Liver (tissue), 9 donors: ENCODE measurements around the gene MAPK1. TPM values are rescaled to one million over a fixed set of nuclear protein-coding genes. Genes with fewer than 3 reads are reported as not detected.
"Not testable (repeated sequence)": the region's sequence is repeated elsewhere in the genome, so short reads cannot be mapped to it uniquely, and the experiment has no call there.

ENCODE experiments used
- DNase-seq: peaks from one replicate; pipeline ENCODE4 v3.0.0-alpha.2; 2017; ENCODE audit warnings: low spot score
- H3K27ac ChIP-seq, 2 donors: one replicate each; pipeline ENCODE4 v1.7.0; 2013; ENCODE audit warnings: inconsistent platforms in 2 of 2, low read length in 2 of 2, control low read depth in 1 of 2, low read depth in 1 of 2, mild to moderate bottlenecking in 1 of 2
- H3K27me3 ChIP-seq, 4 donors: one replicate each; pipeline versions ENCODE4 v1.6.1 to v1.7.0; 2013; ENCODE audit warnings: low read length in 3 of 4, inconsistent platforms in 1 of 4, mild to moderate bottlenecking in 1 of 4, moderate library complexity in 1 of 4; ENCODE audit not compliant: control insufficient read depth in 4 of 4, insufficient read depth in 4 of 4
- H3K36me3 ChIP-seq, 4 donors: one replicate each; pipeline versions ENCODE4 v1.6.1 to v1.7.0; 2013; ENCODE audit warnings: low read length in 3 of 4, mild to moderate bottlenecking in 3 of 4, low read depth in 1 of 4, moderate library complexity in 1 of 4; ENCODE audit not compliant: control insufficient read depth in 4 of 4, insufficient read depth in 3 of 4
- H3K4me1 ChIP-seq, 4 donors: one replicate each; pipeline versions ENCODE4 v1.6.1 to v1.7.0; 2013; ENCODE audit warnings: low read length in 3 of 4, mild to moderate bottlenecking in 3 of 4, moderate library complexity in 1 of 4; ENCODE audit not compliant: control insufficient read depth in 4 of 4, insufficient read depth in 4 of 4
- H3K4me3 ChIP-seq, 3 donors: one replicate each; pipeline versions ENCODE4 v1.6.1 to v1.7.0; 2013; ENCODE audit warnings: low read length in 3 of 3, control low read depth in 1 of 3, low read depth in 1 of 3, mild to moderate bottlenecking in 1 of 3
- H3K9ac ChIP-seq, 2 donors: one replicate each; pipeline ENCODE4 v1.7.0; 2013; ENCODE audit warnings: low read length in 2 of 2, mild to moderate bottlenecking in 2 of 2, moderate library complexity in 2 of 2, control low read depth in 1 of 2, low read depth in 1 of 2
- H3K9me3 ChIP-seq, 4 donors: one replicate each; pipeline versions ENCODE4 v1.6.1 to v1.7.0; 2013; ENCODE audit warnings: low read length in 3 of 4; ENCODE audit not compliant: control insufficient read depth in 4 of 4
- EGR1 ChIP-seq, 2 donors: IDR thresholded peaks; 2 replicates each; pipeline ENCODE4 v1.6.1; 2016 to 2018; ENCODE audit warnings: antibody characterized with exemption in 2 of 2, low read depth in 2 of 2
- FOXA1 ChIP-seq: IDR thresholded peaks from 2 replicates; pipeline ENCODE4 v1.6.1; 2016; ENCODE audit warnings: antibody characterized with exemption
- GABPA ChIP-seq, 2 donors: IDR thresholded peaks in 1 of 2; conservative IDR thresholded peaks in 1 of 2; 2 replicates each; pipeline ENCODE4 v1.6.1; 2016; ENCODE audit warnings: antibody characterized with exemption in 2 of 2, mild to moderate bottlenecking in 1 of 2, moderate library complexity in 1 of 2
- HNF4G ChIP-seq: IDR thresholded peaks from 2 replicates; pipeline ENCODE4 v1.6.1; 2016; ENCODE audit warnings: antibody characterized with exemption
- JUND ChIP-seq, 2 donors: IDR thresholded peaks; 2 replicates each; pipeline ENCODE4 v1.6.1; 2016; ENCODE audit warnings: antibody characterized with exemption in 2 of 2
- REST ChIP-seq: IDR thresholded peaks from 2 replicates; pipeline ENCODE4 v1.6.1; 2016; ENCODE audit warnings: antibody characterized with exemption, mild to moderate bottlenecking
- SP1 ChIP-seq: IDR thresholded peaks from 2 replicates; pipeline ENCODE4 v1.6.1; 2018; ENCODE audit warnings: antibody characterized with exemption, mild to moderate bottlenecking
- YY1 ChIP-seq: IDR thresholded peaks from 2 replicates; pipeline ENCODE4 v1.6.1; 2016; ENCODE audit warnings: antibody characterized with exemption, mild to moderate bottlenecking
- WGBS: extraction: QIAGEN DNeasy Blood & Tissue Kit; methylation state at CpG from one replicate; pipeline ENCODE4 v1.1.7; 2013; 5-methylcytosine and 5-hydroxymethylcytosine counted together
- polyA plus RNA-seq, 2 donors: library from polyadenylated mRNA; stranded (reverse) in 1 of 2; unstranded in 1 of 2; fragments of 200-250 nt in 1 of 2; fragments of >200 nt in 1 of 2; fragmentation: Nextera tagmentation in 1 of 2; extraction: Ambion mirVana in 1 of 2; gene quantifications; one replicate each; pipeline versions ENCODE4 v1.2.1 to v1.2.3, GENCODE V29; 2013 to 2015
- total RNA-seq, 2 donors: library from RNA; depleted of rRNA; stranded (reverse); fragments of >200 nt; gene quantifications; one replicate each; pipeline ENCODE4 v1.2.3, GENCODE V29; 2014
- donor health status: healthy.
- donor health status: healthy.
- donor health status: healthy.
- donor health status: healthy.
- donor health status: healthy.

MAPK1 gene
- total and polyA plus RNA-seq, 4 donors = 8.3 to 31.8 (median 22.8) TPM

DNA sequence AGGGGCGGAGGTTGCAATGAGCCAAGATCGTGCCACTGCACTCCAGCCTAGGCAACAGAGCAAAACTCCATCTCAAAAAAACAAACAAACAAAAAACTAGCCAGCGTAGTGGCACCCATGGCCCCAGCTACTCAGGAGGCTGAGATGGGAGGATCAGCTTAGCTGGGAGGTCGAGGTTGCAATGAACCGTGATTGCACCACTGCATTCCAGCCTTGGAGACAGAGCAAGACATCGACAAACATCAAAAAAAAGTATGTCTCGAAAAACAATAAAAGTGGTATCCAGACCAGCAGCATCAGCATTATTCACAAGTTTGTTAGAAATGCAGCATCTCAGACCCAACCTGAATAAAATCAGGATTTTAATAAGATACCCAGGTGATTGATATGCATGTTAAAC is 6.2 kb upstream of the MAPK1 start:
- TF ChIP-seq SP1 (no peak), JUND (IDR thresholded peaks at IDR 0.05) (no peak)
- H3K4me3 ChIP-seq = no peak overlapping the region
- DNase-seq = no peak
- H3K36me3 ChIP-seq = no peaks in the 10 kb centered on the region
- H3K27me3 ChIP-seq = no peaks in the 10 kb centered on the region
- H3K27ac ChIP-seq = no peak overlapping the region
- H3K9ac ChIP-seq = no peak overlapping the region
- 94% methylated on average over 7 of the region's 7 CpGs for WGBS
- H3K4me1 ChIP-seq = no peaks in the 10 kb centered on the region
- H3K9me3 ChIP-seq = no peaks in the 10 kb centered on the region

DNA sequence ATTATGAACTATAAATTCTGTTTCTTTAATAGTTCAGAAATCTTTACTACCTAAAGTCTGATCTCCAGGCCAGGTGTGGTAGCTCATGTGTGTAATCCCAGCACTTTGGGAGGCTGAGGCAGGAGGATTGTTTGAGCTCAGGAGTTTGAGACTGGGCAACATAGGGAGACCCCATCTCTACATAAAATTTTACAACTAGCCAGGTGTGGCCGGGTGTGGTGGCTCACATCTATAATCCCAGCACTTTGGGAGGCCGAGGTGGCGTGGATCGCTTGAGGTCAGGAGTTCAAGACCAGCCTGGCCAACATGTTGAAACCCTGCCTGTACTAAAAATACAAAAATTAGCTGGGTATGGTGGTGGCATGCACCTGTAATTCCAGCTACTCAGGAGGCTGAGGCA is 5.3 kb upstream of the MAPK1 start:
- not testable (repeated sequence) for H3K36me3 ChIP-seq, H3K27me3 ChIP-seq, H3K9ac ChIP-seq, H3K4me1 ChIP-seq, H3K4me3 ChIP-seq, DNase-seq, H3K27ac ChIP-seq, H3K9me3 ChIP-seq
- 97% methylated on average over 4 of the region's 4 CpGs for WGBS

DNA sequence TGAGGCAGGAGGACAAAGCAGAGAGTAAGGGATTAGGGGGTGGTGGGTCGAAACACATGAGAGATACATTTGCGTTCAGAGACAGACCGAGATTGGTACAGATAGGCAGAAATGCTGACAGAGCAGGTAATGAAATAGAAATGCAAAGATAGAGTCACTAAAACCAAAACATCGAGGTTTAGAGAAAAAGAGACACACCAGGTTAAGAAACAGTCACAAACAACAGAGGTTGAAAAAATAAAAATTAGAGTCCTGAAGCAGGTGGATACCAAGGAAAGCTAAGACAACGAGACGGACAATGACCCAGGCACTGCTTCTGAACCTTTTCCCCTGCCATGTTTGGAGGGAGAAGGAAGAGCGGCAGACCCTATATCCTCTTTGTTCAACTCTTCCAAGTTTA is 1.2 kb upstream of the MAPK1 start:
- TF ChIP-seq YY1 = no peak
- TF ChIP-seq FOXA1 = no peak
- TF ChIP-seq REST = no peak
- no peak for TF ChIP-seq HNF4G
- no peak for TF ChIP-seq EGR1 (IDR thresholded peaks at IDR 0.05; ENCODE audit: low read depth in 2 of 2)
- no peaks in the 10 kb centered on the region for H3K9me3 ChIP-seq
- peaks cover 0 to 17% (median 6%) of the 10 kb centered on the region in 4 donors for H3K4me1 ChIP-seq
- H3K9ac ChIP-seq = no peak overlapping the region
- no peak for DNase-seq
- H3K27me3 ChIP-seq = no peaks in the 10 kb centered on the region
- no peaks in the 10 kb centered on the region for H3K36me3 ChIP-seq
- 96% methylated on average over 7 of the region's 7 CpGs for WGBS
- no peak overlapping the region for H3K4me3 ChIP-seq
- no peak overlapping the region for H3K27ac ChIP-seq

DNA sequence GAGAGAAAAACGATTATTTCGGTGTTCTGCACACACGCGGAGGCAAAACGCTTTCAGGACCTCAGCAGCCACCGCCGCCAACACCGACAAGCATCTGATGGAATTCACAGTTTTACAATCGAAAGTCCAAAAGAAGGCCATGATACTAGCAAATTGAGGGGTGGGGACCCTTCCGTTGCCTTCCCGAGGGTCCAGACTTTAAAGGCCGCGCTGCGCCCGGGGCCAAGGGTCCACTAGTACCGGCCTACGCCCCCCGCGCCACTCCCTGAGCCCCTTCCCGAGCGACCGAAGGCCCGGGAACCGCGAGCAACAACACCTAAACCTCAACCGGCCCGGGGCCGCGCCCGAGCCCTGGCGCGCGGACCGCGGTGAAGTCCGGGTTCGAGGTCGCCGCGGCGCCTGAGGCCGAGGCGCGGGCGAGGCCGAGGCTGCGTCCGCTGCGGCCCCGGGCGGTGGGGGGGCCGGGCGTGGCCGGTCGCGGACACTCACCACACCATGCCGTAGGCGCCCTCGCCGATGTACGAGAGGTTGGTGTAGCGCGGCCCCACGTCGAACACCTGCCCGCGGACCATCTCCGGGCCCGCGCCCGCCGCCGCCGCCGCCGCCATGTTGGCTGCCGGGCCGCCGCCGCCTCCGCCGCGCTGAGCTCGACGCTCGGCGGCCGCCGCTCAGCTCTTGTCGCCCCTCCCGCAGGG is 465 bp downstream of the MAPK1 start:
- Histone ChIP-seq H3K27ac (peak overlapping the region; percentile 92 to 94), H3K9me3 (no peaks in the 10 kb centered on the region), H3K4me3 (peak overlapping the region; percentile 38 to 98 (median 91)), H3K9ac (peak overlapping the region; percentile 4 to 62), H3K4me1 (peaks cover 0 to 17% (median 6%) of the 10 kb centered on the region in 4 donors), H3K27me3 (no peaks in the 10 kb centered on the region), H3K36me3 (no peaks in the 10 kb centered on the region)
- WGBS = under 1% methylated on average over 91 of the region's 91 CpGs
- TF ChIP-seq HNF4G (no peak), FOXA1 (no peak), GABPA (IDR thresholded peaks at IDR 0.05 in 1 of 2, conservative IDR thresholded peaks at IDR 0.05 in 1 of 2) (no peak)
- peak; percentile 56 for DNase-seq
